CD4-positive, alpha-beta T cell treated with Interleukin-15 for 4 hours (primary cell): ENCODE measurements around the gene KMT2C.

Experiments used
- DNase-seq: peaks from one replicate; pipeline ENCODE4 v3.0.0-alpha.2; 2020; ENCODE audit warnings: low spot score

The KMT2C gene

DNA sequence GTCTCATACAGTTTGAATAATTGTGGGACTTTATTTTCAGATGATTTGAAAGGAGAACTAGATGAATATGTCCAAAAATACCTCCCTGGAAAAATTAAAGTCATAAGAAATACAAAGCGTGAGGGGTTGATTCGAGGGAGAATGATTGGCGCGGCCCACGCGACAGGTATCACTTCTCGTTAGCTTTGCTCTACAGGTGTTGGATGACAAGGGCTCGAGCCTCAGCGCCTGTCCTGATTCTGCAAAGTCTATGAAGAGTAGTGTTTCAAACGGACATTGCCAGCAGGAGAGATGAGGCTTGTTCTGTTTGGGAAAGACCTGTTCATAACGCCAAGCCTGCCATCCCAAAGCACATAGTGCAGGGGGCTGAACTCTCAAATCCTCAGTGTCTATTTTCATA, 330.6 kb downstream of the KMT2C start:
- DNase-seq, result no peak

DNA sequence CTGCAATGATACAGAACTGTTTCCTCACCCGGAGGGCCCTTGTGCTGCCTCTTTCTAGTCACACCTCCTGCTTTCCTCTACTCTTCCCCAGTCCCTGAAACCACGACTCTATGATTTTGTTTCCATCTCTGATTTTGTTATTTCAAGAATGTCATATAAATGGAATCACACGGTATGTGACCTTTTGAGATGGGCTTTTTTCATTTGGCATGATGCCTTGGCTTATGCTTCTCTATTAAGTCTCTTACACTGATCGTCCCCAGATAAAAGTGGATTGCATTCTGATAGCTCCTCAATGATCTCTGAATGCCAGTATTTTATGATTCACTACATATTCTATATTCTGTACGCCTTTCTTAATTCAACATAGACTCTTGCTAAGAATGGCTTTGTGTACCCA, 332.1 kb downstream of the KMT2C start:
- DNase-seq, result no peak

- no peak for DNase-seq
Observed at GRCh38 chr7:152103066-152103465, 332.7 kb downstream of the KMT2C start.

- no peak for DNase-seq
Observed at GRCh38 chr7:152097330-152097729, 338.5 kb downstream of the KMT2C start.

GRCh38 chr7:152095771-152096170, 340.0 kb downstream of the KMT2C start:
- no peak for DNase-seq

DNA sequence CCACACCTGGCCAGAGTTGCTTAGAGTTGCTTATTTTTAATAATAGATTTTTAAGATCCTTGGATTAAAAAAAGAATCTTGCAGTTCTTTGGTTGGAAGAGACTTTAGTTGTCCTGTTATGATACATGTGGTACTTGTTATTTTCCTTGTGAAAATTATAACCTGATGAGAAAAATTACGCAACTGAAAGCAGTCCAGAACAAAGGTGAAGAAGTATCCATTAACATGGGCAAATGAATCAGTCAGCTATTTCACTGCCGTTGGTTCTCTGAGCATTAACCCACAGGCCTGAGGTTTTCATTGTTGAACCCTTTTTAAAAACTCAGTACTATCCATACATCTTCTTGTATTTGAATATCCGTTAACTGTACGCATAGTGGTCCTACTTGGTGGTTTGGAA, 342.1 kb downstream of the KMT2C start:
- DNase-seq, result no peak

DNA sequence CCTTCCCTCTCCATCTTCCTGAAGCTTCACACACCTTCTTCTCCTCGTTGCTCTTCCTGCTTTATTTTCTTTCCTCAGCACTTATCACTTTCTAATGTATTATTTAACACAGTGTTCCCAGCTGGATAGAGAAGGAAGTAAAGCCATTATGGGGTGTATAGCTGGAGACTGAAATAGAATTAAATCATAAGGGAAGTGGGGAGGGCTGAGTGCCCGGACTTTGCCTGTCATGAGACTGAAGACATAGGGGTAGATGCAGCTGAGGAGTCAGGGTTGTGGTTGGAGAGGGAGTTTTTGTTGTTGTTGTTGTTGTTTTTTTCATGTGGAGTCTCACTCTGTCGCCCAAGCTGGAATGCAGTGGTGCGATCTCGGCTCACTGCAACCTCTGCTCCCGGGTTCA, 345.1 kb downstream of the KMT2C start:
- DNase-seq, result no peak

DNA sequence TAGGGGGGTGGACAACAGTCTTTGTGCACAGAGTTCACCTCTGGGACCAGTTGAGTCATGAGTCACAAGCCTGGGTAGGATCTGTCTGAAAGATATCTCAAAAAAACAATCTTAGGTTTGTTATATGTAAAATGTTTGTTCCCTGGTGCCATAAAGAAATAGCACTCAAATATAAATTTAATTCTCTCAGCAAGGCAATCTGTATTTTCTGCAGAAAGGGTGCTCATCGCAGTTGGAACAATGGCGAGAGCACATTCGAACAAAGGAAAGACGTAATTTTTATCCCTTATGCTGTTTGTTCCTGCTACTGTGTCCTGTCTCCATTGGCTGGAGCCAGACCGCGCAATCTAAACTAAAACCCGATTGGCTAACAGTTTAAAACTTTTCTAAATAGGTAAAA, 346.6 kb downstream of the KMT2C start:
- no peak for DNase-seq

DNA sequence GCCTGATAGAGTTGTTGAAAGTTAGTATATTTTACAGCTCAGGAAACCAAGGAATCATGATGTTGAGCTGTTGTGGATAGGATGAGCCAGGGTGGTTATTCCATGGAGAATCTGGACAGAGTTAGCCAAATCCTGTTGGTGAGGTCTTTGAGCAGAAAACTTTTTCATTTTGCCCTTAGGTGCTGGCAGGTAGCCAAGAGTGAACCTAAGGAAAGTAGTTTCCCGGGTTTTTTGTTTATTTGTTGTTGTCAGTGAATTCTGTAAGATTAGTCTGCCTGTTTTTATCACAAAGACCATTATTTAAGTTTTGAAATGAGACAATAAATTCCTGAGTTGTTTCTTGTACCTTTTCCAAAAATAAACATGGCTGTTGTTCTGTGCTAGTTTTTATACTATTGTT, 349.3 kb downstream of the KMT2C start:
- DNase-seq, result no peak

DNA sequence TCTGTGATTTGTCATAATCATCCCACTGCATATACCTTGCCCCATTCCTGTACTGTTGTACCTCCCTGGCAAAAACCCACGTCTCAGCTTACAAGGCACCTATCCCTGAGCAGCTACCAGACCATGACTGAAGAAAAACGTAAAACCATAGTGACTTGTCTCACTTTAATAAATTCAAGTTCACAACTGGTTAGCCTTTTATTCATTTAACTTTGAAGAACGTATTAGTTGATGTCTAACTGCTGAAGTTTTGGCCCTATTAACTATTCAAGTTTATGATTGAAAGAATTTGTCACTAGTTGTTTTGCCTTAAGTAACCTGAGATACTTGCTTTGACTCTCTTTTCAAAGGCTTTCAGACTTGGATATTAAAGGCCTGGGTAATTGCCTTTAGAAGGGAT, 350.7 kb downstream of the KMT2C start:
- DNase-seq, result no peak
